HCT116 (cell line): ENCODE data around the gene SELPLG.

ENCODE experiments used
- ATF3 ChIP-seq: IDR thresholded peaks from 2 replicates; pipeline ENCODE4 v1.6.1; 2012
- CBX3 ChIP-seq: IDR thresholded peaks from 2 replicates; pipeline ENCODE4 v1.6.1; 2012; ENCODE audit warnings: low read depth
- CTCF ChIP-seq, 3 experiments: fragments of 200-600 bp in 1 of 3; sonication (generic) in 1 of 3; IDR thresholded peaks in 2 of 3; conservative IDR thresholded peaks in 1 of 3; 2 replicates each; pipeline ENCODE4 v1.5.1; 2012 to 2017; ENCODE audit warnings: low read depth in 2 of 3, low read length in 2 of 3, antibody characterized with exemption in 1 of 3, borderline replicate concordance in 1 of 3, control low read depth in 1 of 3, mild to moderate bottlenecking in 1 of 3, mixed read lengths in 1 of 3, mixed run types in 1 of 3, moderate library complexity in 1 of 3; ENCODE audit not compliant: insufficient read depth in 1 of 3
- EGR1 ChIP-seq: IDR thresholded peaks from 2 replicates; pipeline ENCODE4 v1.6.1; 2012; ENCODE audit warnings: low read depth
- EZH2 ChIP-seq: fragments of 200-600 bp; sonication (generic); IDR thresholded peaks from 2 replicates; pipeline ENCODE4 v1.6.1; 2017; ENCODE audit warnings: antibody characterized with exemption, mixed run types
- FOSL1 ChIP-seq: IDR thresholded peaks from 2 replicates; pipeline ENCODE4 v1.6.1; 2012; ENCODE audit warnings: low read depth
- POLR2A ChIP-seq: IDR thresholded peaks from 2 replicates; pipeline ENCODE4 v1.7.0; 2011; ENCODE audit warnings: borderline replicate concordance; ENCODE audit not compliant: insufficient read depth, insufficient read length; ENCODE audit errors: extremely low read depth
- POLR2AphosphoS5 ChIP-seq: IDR thresholded peaks from 2 replicates; pipeline ENCODE4 v1.6.1; 2011; ENCODE audit warnings: mild to moderate bottlenecking, low read depth, low read length, moderate library complexity
- RAD21 ChIP-seq: IDR thresholded peaks from 2 replicates; pipeline ENCODE4 v1.6.1; 2012; ENCODE audit warnings: low read depth, mild to moderate bottlenecking
- REST ChIP-seq: IDR thresholded peaks from 2 replicates; pipeline ENCODE4 v1.6.1; 2012; ENCODE audit warnings: low read depth
- SP1 ChIP-seq: IDR thresholded peaks from 2 replicates; pipeline ENCODE4 v1.6.1; 2012; ENCODE audit warnings: low read depth
- TCF7L2 ChIP-seq: IDR thresholded peaks from 2 replicates; pipeline ENCODE4 v1.7.0; 2011; ENCODE audit warnings: borderline replicate concordance, inconsistent platforms; ENCODE audit not compliant: insufficient read depth, insufficient read length; ENCODE audit errors: extremely low read depth
- YY1 ChIP-seq: IDR thresholded peaks from 2 replicates; pipeline ENCODE4 v1.6.1; 2011; ENCODE audit warnings: low read length, low read depth, moderate library complexity, mild to moderate bottlenecking; ENCODE audit not compliant: insufficient replicate concordance; ENCODE audit errors: extremely low read depth
- ZFX ChIP-seq: fragments of 450-650 bp; IDR thresholded peaks from 2 replicates; pipeline ENCODE4 v1.6.1; 2017

- TF ChIP-seq REST (no peak), CTCF (IDR thresholded peaks at IDR 0.05 in 2 of 3, conservative IDR thresholded peaks at IDR 0.05 in 1 of 3; ENCODE audit: borderline replicate concordance in 1 of 3, insufficient read depth in 1 of 3, low read depth in 2 of 3, low read length in 2 of 3) (no peak), POLR2AphosphoS5 (peak; percentile 14; the same call in 1 of the 2 replicates), TCF7L2 (no peak), POLR2A (no peak), ZFX (no peak), YY1 (no peak), CBX3 (no peak), EGR1 (no peak), ATF3 (no peak), RAD21 (no peak), FOSL1 (no peak), SP1 (no peak), EZH2 (no peak)
These were observed 7.2 kb upstream of the SELPLG start for GRCh38 chr12:108640802-108641445.
